SK-N-MC (cell line): Measurements from ENCODE around the gene BCCIP.

ENCODE experiments used
- DNase-seq: peaks from one replicate; pipeline ENCODE4 v3.0.0-alpha.2; 2011; ENCODE audit warnings: low read depth, low spot score
- H3K27ac ChIP-seq: fragments of 200-600 bp; sonication (generic); 2 replicates; pipeline ENCODE4 v1.5.1; 2016; ENCODE audit warnings: mixed run types
- H3K36me3 ChIP-seq: fragments of 200-600 bp; sonication (generic); 2 replicates; pipeline ENCODE4 v1.6.1; 2017; ENCODE audit warnings: antibody characterized with exemption, low read length, mixed read lengths; ENCODE audit not compliant: insufficient read depth
- H3K4me3 ChIP-seq: fragments of 200-600 bp; sonication (generic); 2 replicates; pipeline ENCODE4 v1.5.1; 2016
- H3K9ac ChIP-seq: fragments of 200-600 bp; sonication (generic); 2 replicates; pipeline ENCODE4 v1.8.0; 2017; ENCODE audit warnings: mixed run types, mixed read lengths; ENCODE audit not compliant: insufficient read length
- H3K9me3 ChIP-seq: fragments of 200-600 bp; sonication (generic); 2 replicates; pipeline ENCODE4 v1.6.1; 2017; ENCODE audit warnings: low read depth, mild to moderate bottlenecking, antibody characterized with exemption, low read length, moderate library complexity, mixed read lengths
- EZH2 ChIP-seq: fragments of 200-600 bp; sonication (generic); IDR thresholded peaks from one replicate; pipeline ENCODE4 v1.6.1; 2017; ENCODE audit warnings: antibody characterized with exemption
- FOXP2 ChIP-seq: optimal IDR thresholded peaks from 2 replicates; pipeline ENCODE3; 2011; ENCODE audit warnings: mild to moderate bottlenecking, moderate library complexity; ENCODE audit not compliant: insufficient read depth; ENCODE audit errors: extremely low read length, control extremely low read depth
- POLR2AphosphoS5 ChIP-seq: IDR thresholded peaks from 2 replicates; pipeline ENCODE4 v1.6.1; 2012; ENCODE audit warnings: mild to moderate bottlenecking, low read depth, low read length, borderline replicate concordance

BCCIP gene

DNA sequence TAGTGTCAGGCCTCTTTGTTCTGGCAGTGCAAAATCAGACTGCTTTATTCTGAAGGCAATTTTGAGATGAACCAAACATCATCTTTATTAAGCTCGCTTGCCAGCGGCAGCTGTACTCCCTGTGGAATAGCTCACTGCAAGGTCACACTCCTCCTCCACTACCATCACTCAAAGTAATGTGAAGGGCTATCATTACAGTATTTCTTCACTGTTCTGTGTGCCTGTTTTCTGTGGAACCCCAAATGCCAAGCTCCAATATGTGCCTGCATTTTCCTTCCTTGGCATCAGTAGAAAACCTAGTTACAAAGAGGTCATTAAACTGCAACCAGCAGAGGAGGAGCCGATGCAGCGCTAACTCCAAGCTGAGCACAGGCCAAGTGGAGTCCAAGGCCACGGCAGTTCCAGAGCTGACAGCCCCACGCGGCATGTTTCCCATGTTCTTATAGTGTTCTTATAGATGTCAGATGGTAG lies 21.4 kb downstream of the BCCIP start:
- Histone ChIP-seq H3K36me3 (no peaks in the 10 kb centered on the region; the same call in 1 of the 2 replicates), H3K9ac (no peak overlapping the region), H3K4me3 (no peak overlapping the region), H3K27ac (no peak overlapping the region), H3K9me3 (no peaks in the 10 kb centered on the region)
- TF ChIP-seq POLR2AphosphoS5 (no peak), FOXP2 (no peak)
- DNase-seq = no peak

- H3K36me3 ChIP-seq = no peaks in the 10 kb centered on the region; the same call in 1 of the 2 replicates
- no peak for TF ChIP-seq POLR2AphosphoS5
- no peak for TF ChIP-seq EZH2
- no peak for TF ChIP-seq FOXP2
- no peak overlapping the region for H3K9ac ChIP-seq
- no peak overlapping the region for H3K27ac ChIP-seq
- H3K9me3 ChIP-seq = no peaks in the 10 kb centered on the region
- H3K4me3 ChIP-seq = no peak overlapping the region
- no peak for DNase-seq
Observed at GRCh38 chr10:125845617-125846016, 22.3 kb downstream of the BCCIP start.

DNA sequence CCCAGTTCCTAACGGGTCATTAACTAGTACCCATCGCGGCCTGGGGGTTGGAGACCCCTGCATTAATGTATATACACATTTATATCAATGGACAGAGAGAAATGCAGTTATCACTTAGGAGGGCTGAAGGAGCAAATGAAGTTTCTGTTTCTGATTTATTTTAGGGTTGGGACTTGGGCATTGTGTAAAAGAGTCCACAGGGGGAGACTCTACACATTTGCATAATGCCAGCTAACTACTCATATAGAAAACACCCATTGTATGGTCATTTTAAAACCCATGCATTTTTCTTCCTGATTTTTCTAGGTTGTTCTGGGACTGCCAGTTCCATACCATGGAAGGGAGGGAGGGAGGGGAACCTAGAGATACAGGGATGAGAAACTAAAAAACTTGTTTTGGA lies 23.5 kb downstream of the BCCIP start:
- Histone ChIP-seq H3K36me3 (no peaks in the 10 kb centered on the region; the same call in 1 of the 2 replicates), H3K4me3 (no peak overlapping the region), H3K9ac (no peak overlapping the region), H3K9me3 (no peaks in the 10 kb centered on the region), H3K27ac (no peak overlapping the region)
- TF ChIP-seq POLR2AphosphoS5 = no peak
- TF ChIP-seq FOXP2 = no peak
- TF ChIP-seq EZH2 = no peak
- DNase-seq = no peak

DNA sequence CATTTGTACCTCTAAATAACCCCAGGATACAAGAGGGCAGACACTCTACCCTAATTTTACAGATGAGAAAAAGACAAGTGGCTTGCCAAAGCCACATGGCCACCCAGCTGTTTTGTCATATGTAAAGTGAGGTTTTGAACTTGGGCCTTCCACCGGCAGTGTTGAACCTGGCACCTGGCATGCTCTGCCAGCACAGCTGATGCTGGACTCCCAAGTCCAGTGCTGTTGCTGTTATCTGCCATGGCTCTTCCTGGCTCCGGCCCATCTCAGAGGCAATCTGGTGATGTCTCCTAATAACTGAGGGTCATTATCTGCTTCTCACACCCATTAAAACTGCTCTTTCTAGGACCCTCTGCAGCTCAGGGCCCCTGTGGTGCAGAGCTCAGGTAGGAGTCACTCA lies 25.0 kb downstream of the BCCIP start:
- no peak overlapping the region for H3K9ac ChIP-seq
- H3K36me3 ChIP-seq = no peaks in the 10 kb centered on the region

GRCh38 chr10:125848857-125849256 lies 25.5 kb downstream of the BCCIP start:
- Histone ChIP-seq H3K9ac (no peak overlapping the region), H3K4me3 (no peak overlapping the region), H3K9me3 (no peaks in the 10 kb centered on the region), H3K36me3 (no peaks in the 10 kb centered on the region), H3K27ac (no peak overlapping the region)
- no peak for DNase-seq
- TF ChIP-seq FOXP2 = no peak
- TF ChIP-seq POLR2AphosphoS5 = no peak
- no peak for TF ChIP-seq EZH2

More for the DNA sequence above, 25.0 kb downstream of the BCCIP start:
- Histone ChIP-seq H3K4me3 (no peak overlapping the region), H3K9me3 (no peaks in the 10 kb centered on the region), H3K27ac (no peak overlapping the region)
- DNase-seq = no peak
- TF ChIP-seq POLR2AphosphoS5 (no peak), FOXP2 (no peak)

- no peak for DNase-seq
- Histone ChIP-seq H3K9me3 (no peaks in the 10 kb centered on the region), H3K4me3 (no peak overlapping the region), H3K9ac (no peak overlapping the region), H3K36me3 (no peaks in the 10 kb centered on the region), H3K27ac (no peak overlapping the region)
- TF ChIP-seq FOXP2 (no peak), EZH2 (no peak), POLR2AphosphoS5 (no peak)
Observed at GRCh38 chr10:125849448-125849847, 26.1 kb downstream of the BCCIP start.

DNA sequence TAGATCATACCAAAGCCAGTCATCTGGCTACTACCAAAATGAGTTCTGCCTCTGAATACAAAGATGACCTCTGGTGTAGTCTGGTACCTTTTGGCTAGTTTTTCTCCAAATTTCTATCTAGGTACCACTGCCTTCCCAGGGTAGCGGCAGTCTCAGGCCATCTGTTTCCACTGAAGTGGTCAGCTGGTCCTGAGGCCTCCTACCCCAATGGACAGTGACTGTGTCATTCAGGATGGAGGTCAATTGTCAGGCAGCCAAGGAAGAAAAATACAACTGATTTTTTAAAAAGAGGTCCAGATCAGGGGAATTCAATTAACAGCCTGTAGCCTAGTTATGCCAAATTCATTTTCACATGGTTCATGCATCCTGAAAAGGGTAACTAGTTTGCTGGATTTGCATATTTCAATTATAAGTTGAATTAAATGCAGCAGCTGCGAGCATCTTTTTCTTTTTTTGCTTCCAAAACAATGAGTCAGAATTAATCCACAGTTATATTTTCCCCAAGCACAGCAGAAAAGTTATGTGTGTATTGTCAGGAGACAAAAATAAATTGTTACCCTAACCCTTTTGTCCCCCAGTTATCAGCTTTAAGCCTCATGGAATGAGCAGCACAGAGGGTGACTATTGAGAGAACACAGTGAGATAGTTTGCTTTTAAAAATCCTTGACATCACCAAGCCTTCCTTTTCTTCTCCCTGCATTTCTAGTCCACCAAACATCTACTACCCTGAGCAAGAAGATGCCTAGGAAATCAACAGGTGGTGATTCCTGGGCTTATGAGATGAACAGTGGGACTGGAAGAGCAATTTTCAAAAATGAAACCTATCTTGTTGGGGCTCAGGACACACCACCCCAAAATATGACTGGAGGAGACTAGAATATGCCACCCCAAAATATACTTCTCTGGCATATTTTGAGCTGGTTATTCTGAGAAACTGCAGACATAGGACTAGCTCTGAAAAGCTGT lies 27.7 kb downstream of the BCCIP start:
- Histone ChIP-seq H3K27ac (no peak overlapping the region), H3K4me3 (no peak overlapping the region), H3K36me3 (no peaks in the 10 kb centered on the region), H3K9me3 (no peaks in the 10 kb centered on the region), H3K9ac (no peak overlapping the region)
- no peak for DNase-seq
- TF ChIP-seq POLR2AphosphoS5 (no peak), EZH2 (no peak), FOXP2 (no peak)

DNA sequence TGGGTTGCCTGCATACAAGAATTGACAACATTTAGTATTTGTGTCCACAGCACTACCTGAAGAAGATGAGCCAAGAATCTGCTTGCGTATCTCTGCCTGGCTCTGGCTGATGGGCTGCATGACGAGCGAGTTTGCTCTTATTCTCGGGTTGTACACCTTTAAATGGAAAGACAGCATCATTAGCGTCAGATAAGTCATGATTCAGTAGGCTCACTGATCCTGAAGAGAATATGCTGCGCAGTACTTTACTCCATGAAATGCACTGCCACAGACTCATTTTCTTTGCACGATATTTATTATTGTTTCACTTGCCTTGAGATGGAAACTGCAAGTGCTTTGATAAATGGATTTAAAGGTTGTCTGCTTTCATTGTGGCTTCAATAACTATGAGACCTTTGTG lies 29.1 kb downstream of the BCCIP start:
- Histone ChIP-seq H3K36me3 (no peaks in the 10 kb centered on the region), H3K9ac (no peak overlapping the region), H3K4me3 (no peak overlapping the region)

GRCh38 chr10:125857185-125857760 lies 33.9 kb downstream of the BCCIP start:
- Histone ChIP-seq H3K4me3 (no peak overlapping the region), H3K9ac (no peak overlapping the region), H3K36me3 (no peaks in the 10 kb centered on the region), H3K9me3 (no peaks in the 10 kb centered on the region), H3K27ac (no peak overlapping the region)
- TF ChIP-seq FOXP2 (no peak), EZH2 (no peak), POLR2AphosphoS5 (no peak)
- no peak for DNase-seq

More for the DNA sequence above, 29.1 kb downstream of the BCCIP start:
- no peaks in the 10 kb centered on the region for H3K9me3 ChIP-seq
- no peak for DNase-seq
- H3K27ac ChIP-seq = no peak overlapping the region
- TF ChIP-seq FOXP2 = no peak
